IMR-90 (cell line): ENCODE measurements around the gene EFEMP1. TPM values are rescaled to one million over a fixed set of nuclear protein-coding genes. Genes with fewer than 3 reads are reported as not detected.

ENCODE experiments used
- ATAC-seq: fragments of 200-7000 bp; cut with Tn5 transposase; 2 replicates; pipeline ENCODE4 v1.9.1; 2020; ENCODE audit warnings: low read depth, mild to moderate bottlenecking, moderate library complexity
- BruUV-seq: library from RNA; stranded (reverse); fragments of 400-500 nt; replicated peaks from 2 replicates; lab custom pipeline; 2021; lab: Mats Ljungman, UMichigan
- CTCF ChIA-PET: fragments of 300-600 bp; formaldehyde crosslinking; extraction: SDS; loops from one replicate; lab custom pipeline; 2021; ENCODE audit warnings: antibody characterized with exemption; lab: Yijun Ruan, JAX
- POLR2A ChIA-PET: fragments of 300-600 bp; sonication (Branson Sonifier 250); formaldehyde crosslinking; loops from one replicate; lab custom pipeline; 2022; ENCODE audit warnings: antibody characterized with exemption; ENCODE audit not compliant: unreplicated experiment; lab: Charles Lee
- DNase-seq: peaks from one replicate; pipeline ENCODE4 v3.0.0; 2013
- H2AFZ ChIP-seq: replicated peaks from 2 replicates; pipeline ENCODE3; 2013; ENCODE audit warnings: low read length, mild to moderate bottlenecking; ENCODE audit not compliant: poor library complexity
- H2AK5ac ChIP-seq: 2 replicates; pipeline ENCODE4 v1.6.1; 2013; ENCODE audit warnings: low read depth, low read length, inconsistent platforms
- H2AK9ac ChIP-seq: replicated peaks from 2 replicates; pipeline ENCODE3; 2013; ENCODE audit warnings: mild to moderate bottlenecking, low read depth, low read length, moderate library complexity; ENCODE audit not compliant: poor library complexity
- H2BK120ac ChIP-seq: 2 replicates; pipeline ENCODE4 v1.6.1; 2013; ENCODE audit warnings: low read depth, low read length, inconsistent platforms
- H2BK15ac ChIP-seq: 3 replicates; pipeline ENCODE4 v1.6.1; 2013; ENCODE audit warnings: low read depth, low read length, inconsistent platforms
- H2BK20ac ChIP-seq: 2 replicates; pipeline ENCODE4 v1.6.1; 2013; ENCODE audit warnings: low read depth, mild to moderate bottlenecking, inconsistent platforms, low read length, moderate library complexity
- H2BK5ac ChIP-seq: 2 replicates; pipeline ENCODE4 v1.6.1; 2013; ENCODE audit warnings: mild to moderate bottlenecking, low read depth, low read length, inconsistent platforms; ENCODE audit not compliant: poor library complexity, severe bottlenecking
- H3K14ac ChIP-seq: replicated peaks from 2 replicates; pipeline ENCODE4 v1.6.1; 2013; ENCODE audit warnings: low read depth, low read length, inconsistent platforms
- H3K18ac ChIP-seq: 2 replicates; pipeline ENCODE4 v1.6.1; 2013; ENCODE audit warnings: low read depth, low read length, control low read depth
- H3K23ac ChIP-seq: 2 replicates; pipeline ENCODE4 v1.6.1; 2013; ENCODE audit warnings: low read depth, low read length, inconsistent platforms
- H3K27ac ChIP-seq: 2 replicates; pipeline ENCODE4 v1.5.1; 2013; ENCODE audit warnings: mild to moderate bottlenecking, control low read depth, low read length; ENCODE audit not compliant: insufficient read depth
- H3K27me3 ChIP-seq: 2 replicates; pipeline ENCODE4 v1.6.1; 2013; ENCODE audit warnings: low read length; ENCODE audit not compliant: control insufficient read depth, insufficient read depth
- H3K36me3 ChIP-seq: 2 replicates; pipeline ENCODE4 v1.6.1; 2013; ENCODE audit warnings: low read length, mixed read lengths; ENCODE audit not compliant: control insufficient read depth, insufficient read depth
- H3K4ac ChIP-seq: 2 replicates; pipeline ENCODE4 v1.6.1; 2013; ENCODE audit warnings: low read depth, low read length, inconsistent platforms
- H3K4me1 ChIP-seq: 2 replicates; pipeline ENCODE4 v1.6.1; 2013; ENCODE audit warnings: low read length, mixed read lengths; ENCODE audit not compliant: control insufficient read depth, insufficient read depth
- H3K4me2 ChIP-seq: 2 replicates; pipeline ENCODE4 v1.6.1; 2013; ENCODE audit warnings: low read depth, mild to moderate bottlenecking, control low read depth, low read length, moderate library complexity
- H3K4me3 ChIP-seq: 2 replicates; pipeline ENCODE4 v1.5.1; 2013; ENCODE audit warnings: low read depth, mild to moderate bottlenecking, control low read depth, low read length, moderate library complexity; ENCODE audit not compliant: insufficient read depth
- H3K56ac ChIP-seq: 2 replicates; pipeline ENCODE4 v1.6.1; 2013; ENCODE audit warnings: low read length, inconsistent platforms; ENCODE audit not compliant: insufficient read depth; ENCODE audit errors: extremely low read depth
- H3K79me1 ChIP-seq, 2 experiments: 2 replicates each; pipeline ENCODE4 v1.6.1; 2013; ENCODE audit warnings: low read length in 2 of 2, inconsistent platforms in 1 of 2, low read depth in 1 of 2
- H3K9ac ChIP-seq: 2 replicates; pipeline ENCODE4 v1.6.1; 2013; ENCODE audit warnings: low read depth, low read length, control low read depth
- H3K9me1 ChIP-seq: 2 replicates; pipeline ENCODE4 v1.6.1; 2013; ENCODE audit warnings: low read length, inconsistent platforms; ENCODE audit not compliant: insufficient read depth
- H3K9me3 ChIP-seq: 2 replicates; pipeline ENCODE4 v1.6.1; 2013; ENCODE audit warnings: low read length; ENCODE audit not compliant: control insufficient read depth, insufficient read depth
- H4K20me1 ChIP-seq: 2 replicates; pipeline ENCODE4 v1.6.1; 2013; ENCODE audit warnings: low read length, inconsistent platforms; ENCODE audit not compliant: insufficient read depth
- H4K5ac ChIP-seq: 2 replicates; pipeline ENCODE4 v1.6.1; 2013; ENCODE audit warnings: mild to moderate bottlenecking, low read depth, low read length, control low read depth
- H4K8ac ChIP-seq, 2 experiments: 2 replicates each; pipeline ENCODE4 v1.6.1; 2013; ENCODE audit warnings: low read depth in 2 of 2, low read length in 2 of 2, control low read depth in 1 of 2, inconsistent platforms in 1 of 2
- H4K91ac ChIP-seq: 2 replicates; pipeline ENCODE4 v1.6.1; 2013; ENCODE audit warnings: low read depth, low read length, inconsistent platforms; ENCODE audit not compliant: insufficient read depth
- MAZ ChIP-seq: IDR thresholded peaks from 2 replicates; pipeline ENCODE4 v1.6.1; 2012; ENCODE audit warnings: low read depth, mild to moderate bottlenecking, low read length, improper control_type of control experiment, moderate library complexity, borderline replicate concordance
- RAD21 ChIP-seq: IDR thresholded peaks from 2 replicates; pipeline ENCODE4 v1.6.1; 2012; ENCODE audit warnings: low read length, improper control_type of control experiment
- RCOR1 ChIP-seq: IDR thresholded peaks from 2 replicates; pipeline ENCODE4 v1.6.1; 2012; ENCODE audit warnings: mild to moderate bottlenecking, low read length, improper control_type of control experiment; ENCODE audit not compliant: insufficient replicate concordance
- WGBS, 2 experiments: methylation state at CpG; one replicate each; pipeline versions ENCODE4 v1.1.5 to v1.1.7; 2013; ENCODE audit warnings: missing lambda C conversion rate in 2 of 2; ENCODE audit not compliant: insufficient read length in 1 of 2; ENCODE audit errors: extremely low coverage in 2 of 2; 5-methylcytosine and 5-hydroxymethylcytosine counted together
- dilution Hi-C: fragments of 300-500 bp; cut with HindIII; formaldehyde crosslinking; loops from one replicate; pipeline ENCODE4 v1.14.3; 2018; ENCODE audit warnings: low sequenced_read_pairs; ENCODE audit not compliant: unreplicated experiment
- in situ Hi-C: fragments of 300-500 bp; cut with MboI; formaldehyde crosslinking; loops from 3 replicates; pipeline ENCODE4 v1.14.3; 2019; ENCODE audit warnings: low sequenced_read_pairs, inconsistent platforms, mixed read lengths
- intact Hi-C: fragments of 100-400 bp; cut with micrococcal nuclease; formaldehyde crosslinking; loops from 2 replicates; pipeline ENCODE4 v1.10.0; 2022
- polyA plus RNA-seq, 3 experiments: library from polyadenylated mRNA; depleted of rRNA; stranded (reverse); fragments of >200 nt; gene quantifications; 2 replicates each; pipeline ENCODE4 v1.2.3, GENCODE V29; 2012; ENCODE audit warnings: low replicate concordance in 1 of 3
- total RNA-seq: library from RNA; depleted of rRNA; stranded (reverse); fragments of >200 nt; gene quantifications from 2 replicates; pipeline ENCODE4 v1.2.3, GENCODE V29; 2012

The EFEMP1 gene
- total and polyA plus RNA-seq, 2 of the 4 experiments (the other 2 are of a cell fraction): 214 to 219 TPM

GRCh38 chr2:55952415-55952814, 28.8 kb upstream of the EFEMP1 start:
- ATAC-seq (no peak), DNase-seq (no peak)
- no TSS peak for BruUV-seq
- POLR2A ChIA-PET: no interaction called here
- Histone ChIP-seq H3K4me2 (no peak overlapping the region), H2BK120ac (peak overlapping the region; percentile 26; the same call in 1 of the 2 replicates), H4K20me1 (no peaks in the 10 kb centered on the region), H3K4me3 (no peak overlapping the region), H4K8ac (no peak overlapping the region), H3K9ac (no peak overlapping the region), H2AFZ (no peak overlapping the region), H3K56ac (no peak overlapping the region), H4K5ac (peak overlapping the region; percentile 71; the same call in 1 of the 2 replicates), H3K79me1 (no peaks in the 10 kb centered on the region), H4K91ac (no peak overlapping the region), H3K9me1 (no peaks in the 10 kb centered on the region), H2AK5ac (peak overlapping the region; percentile 32; the same call in 1 of the 2 replicates), H3K14ac (no peak overlapping the region), H3K36me3 (no peaks in the 10 kb centered on the region), H3K23ac (no peak overlapping the region), H3K18ac (peak overlapping the region; percentile 42; the same call in 1 of the 2 replicates), H2BK5ac (no peak overlapping the region), H3K27ac (no peak overlapping the region), H3K4me1 (peaks cover 2% of the 10 kb centered on the region; the same call in 1 of the 2 replicates), H2BK20ac (no peak overlapping the region), H2BK15ac (no peak overlapping the region), H3K4ac (0 out of 2 replicates have a peak overlapping the region, but pooled peaks have one; percentile 38), H2AK9ac (no peak overlapping the region), H3K27me3 (peaks cover 2% of the 10 kb centered on the region; the same call in 1 of the 2 replicates), H3K9me3 (no peaks in the 10 kb centered on the region)
- dilution Hi-C loops: no loop called here
- CTCF ChIA-PET: no interaction called here
- in situ Hi-C loops: no loop called here
- TF ChIP-seq MAZ (no peak), RAD21 (no peak), RCOR1 (no peak)
- intact Hi-C loops: no loop called here
- WGBS, 2 experiments: 60% methylated on average over 2 of the region's 4 CpGs; no CpG with 5 or more reads in 1 of the 2 experiments
